Measurements from ENCODE around the gene CRYAB. TPM values are rescaled to one million over a fixed set of nuclear protein-coding genes. Genes with fewer than 3 reads are reported as not detected.

The CRYAB gene
- total and polyA plus RNA-seq, 2 of the 4 experiments (the other 2 are of a cell fraction) = 6.5 to 19.5 TPM

DNA sequence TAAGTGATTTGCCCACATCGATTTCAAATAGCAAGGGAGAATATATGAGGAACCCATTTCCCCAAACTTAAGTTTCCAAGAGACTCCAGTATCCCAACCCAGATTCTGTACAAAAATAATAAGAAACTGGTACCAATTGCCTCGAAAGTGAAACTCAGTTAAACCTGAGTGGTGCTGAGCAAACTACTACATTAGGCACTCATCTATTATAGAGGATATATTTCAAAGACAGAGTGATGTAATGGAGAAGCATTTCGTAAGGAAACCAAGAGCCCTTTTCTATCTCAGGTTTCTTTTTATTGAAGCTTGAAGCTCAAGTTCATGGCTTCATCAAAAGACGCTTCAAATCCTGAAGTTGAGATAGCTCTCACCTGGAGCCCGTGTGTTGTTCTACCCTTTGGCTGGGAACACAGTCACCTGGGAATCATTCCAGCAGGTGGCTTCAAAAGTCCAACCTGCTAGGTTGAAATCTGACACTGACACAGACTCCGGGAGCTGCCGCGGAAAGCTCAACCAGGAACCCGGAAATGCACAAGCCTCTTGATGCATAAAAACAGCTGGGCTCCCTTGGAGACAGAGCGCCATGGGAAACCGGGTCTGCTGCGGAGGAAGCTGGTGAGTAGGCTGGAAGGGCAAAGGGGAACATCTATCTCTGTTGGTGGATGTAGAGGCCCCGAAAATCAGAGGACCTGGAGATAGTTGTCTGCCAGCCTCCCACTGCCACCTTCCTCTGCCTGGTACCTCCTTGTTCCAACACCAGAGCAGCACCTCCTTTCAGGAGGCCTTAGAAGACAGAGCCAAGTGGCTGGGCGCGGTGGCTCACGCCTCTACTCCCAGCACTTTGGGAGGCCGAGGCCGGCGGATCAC lies 7.1 kb upstream of the CRYAB start, which contains the start of gene C11orf52:
C11orf52 (plus strand) TSS at position 524 of the 867 bp plus-strand sequence; CDS start at position 584, 60 bp downstream.
- TF ChIP-seq, protein P1, sequence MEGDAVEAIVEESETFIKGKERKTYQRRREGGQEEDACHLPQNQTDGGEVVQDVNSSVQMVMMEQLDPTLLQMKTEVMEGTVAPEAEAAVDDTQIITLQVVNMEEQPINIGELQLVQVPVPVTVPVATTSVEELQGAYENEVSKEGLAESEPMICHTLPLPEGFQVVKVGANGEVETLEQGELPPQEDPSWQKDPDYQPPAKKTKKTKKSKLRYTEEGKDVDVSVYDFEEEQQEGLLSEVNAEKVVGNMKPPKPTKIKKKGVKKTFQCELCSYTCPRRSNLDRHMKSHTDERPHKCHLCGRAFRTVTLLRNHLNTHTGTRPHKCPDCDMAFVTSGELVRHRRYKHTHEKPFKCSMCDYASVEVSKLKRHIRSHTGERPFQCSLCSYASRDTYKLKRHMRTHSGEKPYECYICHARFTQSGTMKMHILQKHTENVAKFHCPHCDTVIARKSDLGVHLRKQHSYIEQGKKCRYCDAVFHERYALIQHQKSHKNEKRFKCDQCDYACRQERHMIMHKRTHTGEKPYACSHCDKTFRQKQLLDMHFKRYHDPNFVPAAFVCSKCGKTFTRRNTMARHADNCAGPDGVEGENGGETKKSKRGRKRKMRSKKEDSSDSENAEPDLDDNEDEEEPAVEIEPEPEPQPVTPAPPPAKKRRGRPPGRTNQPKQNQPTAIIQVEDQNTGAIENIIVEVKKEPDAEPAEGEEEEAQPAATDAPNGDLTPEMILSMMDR (conservative IDR thresholded peaks at IDR 0.05; ENCODE audit: low read depth, low read length) = no peak
- no peak for TF ChIP-seq MXI1 (IDR thresholded peaks at IDR 0.05; ENCODE audit: borderline replicate concordance, low read depth, low read length)
- no peak for TF ChIP-seq FOS (IDR thresholded peaks at IDR 0.05; ENCODE audit: low read depth, low read length)
- no peak for TF ChIP-seq SMC3 (IDR thresholded peaks at IDR 0.05; ENCODE audit: low read depth, low read length)
- TF ChIP-seq BHLHE40 (IDR thresholded peaks at IDR 0.05; ENCODE audit: low read depth, low read length) = no peak
- TF ChIP-seq MAFK (IDR thresholded peaks at IDR 0.05; ENCODE audit: low read depth, low read length) = no peak
- TF ChIP-seq MAZ (IDR thresholded peaks at IDR 0.05; ENCODE audit: borderline replicate concordance, low read depth, low read length) = no peak
- Histone ChIP-seq H3K9me1 (ENCODE audit: insufficient read depth, low read length) (peaks cover 8% of the 10 kb centered on the region), H3K18ac (ENCODE audit: low read depth, low read length) (peak within 1 kb of the TSS; percentile 56), H3K14ac (replicated peaks; ENCODE audit: low read depth, low read length) (peak within 1 kb of the TSS; percentile 27), H2AK9ac (replicated peaks; ENCODE audit: low read depth, low read length, poor library complexity) (peak within 1 kb of the TSS; percentile 52), H3K4me2 (ENCODE audit: low read depth, low read length) (peak within 1 kb of the TSS; percentile 88), H4K8ac (ENCODE audit: low read depth in 2 of 2, low read length in 2 of 2) (peak within 1 kb of the TSS; percentile 84; a peak in 3 of 4 replicates), H3K79me1 (ENCODE audit: low read depth in 1 of 2, low read length in 2 of 2) (peaks cover 0 to 3% of the 10 kb centered on the region in 2 experiments; a peak in 2 of 4 replicates), H3K9ac (ENCODE audit: low read depth, low read length) (peak within 1 kb of the TSS; percentile 27; the same call in 1 of the 2 replicates), H4K5ac (ENCODE audit: low read depth, low read length) (peak within 1 kb of the TSS; percentile 94), H2AFZ (replicated peaks; ENCODE audit: low read length, poor library complexity) (peak within 1 kb of the TSS; percentile 83), H3K27ac (ENCODE audit: insufficient read depth, low read length) (no peak within 1 kb of the TSS), H4K20me1 (ENCODE audit: insufficient read depth, low read length) (no peaks in the 10 kb centered on the region), H3K9me3 (ENCODE audit: control insufficient read depth, insufficient read depth, low read length) (no peaks in the 10 kb centered on the region), H2AK5ac (ENCODE audit: low read depth, low read length) (0 out of 2 replicates have a peak within 1 kb of the TSS, but pooled peaks have one; percentile 40), H3K36me3 (ENCODE audit: control insufficient read depth, insufficient read depth, low read length) (no peaks in the 10 kb centered on the region), H3K27me3 (ENCODE audit: control insufficient read depth, insufficient read depth, low read length) (no peaks in the 10 kb centered on the region), H3K23ac (ENCODE audit: low read depth, low read length) (0 out of 2 replicates have a peak within 1 kb of the TSS, but pooled peaks have one; percentile 43), H3K4ac (ENCODE audit: low read depth, low read length) (peak within 1 kb of the TSS; percentile 37), H3K4me1 (ENCODE audit: control insufficient read depth, insufficient read depth, low read length) (peaks cover 16% of the 10 kb centered on the region), H2BK20ac (ENCODE audit: low read depth, low read length) (peak within 1 kb of the TSS; percentile 16; the same call in 1 of the 2 replicates), H3K4me3 (ENCODE audit: insufficient read depth, low read depth, low read length) (peak within 1 kb of the TSS; percentile 23; the same call in 1 of the 2 replicates), H2BK5ac (ENCODE audit: low read depth, low read length, poor library complexity, severe bottlenecking) (peak within 1 kb of the TSS; percentile 1), H2BK15ac (ENCODE audit: low read depth, low read length) (peak within 1 kb of the TSS; percentile 28; the same call in 2 of the 3 replicates), H3K56ac (ENCODE audit: extremely low read depth, insufficient read depth, low read length) (no peak within 1 kb of the TSS), H4K91ac (ENCODE audit: insufficient read depth, low read depth, low read length) (peak within 1 kb of the TSS; percentile 19), H2BK120ac (ENCODE audit: low read depth, low read length) (peak within 1 kb of the TSS; percentile 77)
- ChIA-PET POLR2A (ENCODE audit: unreplicated experiment) (no interaction called here), CTCF (interaction anchor here (0.9 to 1.1 kb wide), 2 partner anchors 8 to 13 kb away, joined by 3 read pairs; no protein-coding TSS in a partner anchor)
- intact Hi-C loops (cut with micrococcal nuclease) = no loop called here
- BruUV-seq (replicated peaks) = no TSS peak
- ATAC-seq (ENCODE audit: low read depth) (peak; percentile 35), DNase-seq (peak; percentile 57)
- dilution Hi-C loops (cut with HindIII; ENCODE audit: low sequenced_read_pairs, unreplicated experiment) = no loop called here
- in situ Hi-C loops (cut with MboI; ENCODE audit: low sequenced_read_pairs) = no loop called here
- WGBS, 2 experiments (ENCODE audit: extremely low coverage in 2 of 2, insufficient read length in 1 of 2) = 17% methylated on average over 4 of the region's 19 CpGs; no CpG with 5 or more reads in 1 of the 2 experiments
